ENCODE results near the gene RCSD1. TPM values are rescaled to one million over a fixed set of nuclear protein-coding genes. Genes with fewer than 3 reads are reported as not detected.
"Not testable (repeated sequence)": the region's sequence is repeated elsewhere in the genome, so short reads cannot be mapped to it uniquely, and the experiment has no call there.

Gene RCSD1
- total RNA-seq, 1 donor, result 64.1 TPM

- Histone ChIP-seq H3K4me3 (ENCODE audit: low read length) (no peak overlapping the region), H3K9me3 (ENCODE audit: low read depth, low read length) (no peaks in the 10 kb centered on the region), H3K27me3 (ENCODE audit: insufficient read depth, low read length) (no peaks in the 10 kb centered on the region), H3K4me1 (ENCODE audit: insufficient read depth, low read length) (no peaks in the 10 kb centered on the region)
These were observed 104.8 kb downstream of the RCSD1 start for GRCh38 chr1:167734841-167735240.

- H3K4me1 ChIP-seq (ENCODE audit: insufficient read depth, low read length), result no peaks in the 10 kb centered on the region
- H3K27me3 ChIP-seq (ENCODE audit: insufficient read depth, low read length), result no peaks in the 10 kb centered on the region
- no peak overlapping the region for H3K4me3 ChIP-seq (ENCODE audit: low read length)
- H3K9me3 ChIP-seq (ENCODE audit: low read depth, low read length), result no peaks in the 10 kb centered on the region
These were observed 107.1 kb downstream of the RCSD1 start for GRCh38 chr1:167737169-167737568.

- no peaks in the 10 kb centered on the region for H3K4me1 ChIP-seq (ENCODE audit: insufficient read depth, low read length)
- H3K9me3 ChIP-seq (ENCODE audit: low read depth, low read length), result no peaks in the 10 kb centered on the region
- no peaks in the 10 kb centered on the region for H3K27me3 ChIP-seq (ENCODE audit: insufficient read depth, low read length)
- H3K4me3 ChIP-seq (ENCODE audit: low read length), result no peak overlapping the region
These were observed 108.1 kb downstream of the RCSD1 start for GRCh38 chr1:167738158-167738557.

- Histone ChIP-seq H3K4me3 (ENCODE audit: low read length) (no peak overlapping the region), H3K9me3 (ENCODE audit: low read depth, low read length) (no peaks in the 10 kb centered on the region), H3K4me1 (ENCODE audit: insufficient read depth, low read length) (no peaks in the 10 kb centered on the region), H3K27me3 (ENCODE audit: insufficient read depth, low read length) (no peaks in the 10 kb centered on the region)
These were observed 109.7 kb downstream of the RCSD1 start for GRCh38 chr1:167739752-167740151.

- not testable (repeated sequence) for H3K27me3 ChIP-seq (ENCODE audit: insufficient read depth, low read length); H3K9me3 ChIP-seq (ENCODE audit: low read depth, low read length); H3K4me3 ChIP-seq (ENCODE audit: low read length); H3K4me1 ChIP-seq (ENCODE audit: insufficient read depth, low read length)
These were observed 111.1 kb downstream of the RCSD1 start for GRCh38 chr1:167741103-167741502.

- H3K9me3 ChIP-seq (ENCODE audit: low read depth, low read length); H3K27me3 ChIP-seq (ENCODE audit: insufficient read depth, low read length); H3K4me3 ChIP-seq (ENCODE audit: low read length): not testable (repeated sequence)
- peaks cover 15% of the 10 kb centered on the region for H3K4me1 ChIP-seq (ENCODE audit: insufficient read depth, low read length)
These were observed 112.5 kb downstream of the RCSD1 start for GRCh38 chr1:167742392-167743057.

GRCh38 chr1:167744901-167745300, 114.9 kb downstream of the RCSD1 start:
- H3K9me3 ChIP-seq (ENCODE audit: low read depth, low read length), result no peaks in the 10 kb centered on the region
- H3K27me3 ChIP-seq (ENCODE audit: insufficient read depth, low read length), result no peaks in the 10 kb centered on the region
- H3K4me1 ChIP-seq (ENCODE audit: insufficient read depth, low read length), result peaks cover 16% of the 10 kb centered on the region
- no peak overlapping the region for H3K4me3 ChIP-seq (ENCODE audit: low read length)

- no peaks in the 10 kb centered on the region for H3K27me3 ChIP-seq (ENCODE audit: insufficient read depth, low read length)
- H3K9me3 ChIP-seq (ENCODE audit: low read depth, low read length), result no peaks in the 10 kb centered on the region
- H3K4me1 ChIP-seq (ENCODE audit: insufficient read depth, low read length), result peaks cover 16% of the 10 kb centered on the region
- no peak overlapping the region for H3K4me3 ChIP-seq (ENCODE audit: low read length)
These were observed 116.1 kb downstream of the RCSD1 start for GRCh38 chr1:167746013-167746672.

GRCh38 chr1:167746988-167747655, 117.1 kb downstream of the RCSD1 start:
- Histone ChIP-seq H3K9me3 (ENCODE audit: low read depth, low read length) (no peaks in the 10 kb centered on the region), H3K4me1 (ENCODE audit: insufficient read depth, low read length) (peaks cover 16% of the 10 kb centered on the region), H3K4me3 (ENCODE audit: low read length) (no peak overlapping the region), H3K27me3 (ENCODE audit: insufficient read depth, low read length) (no peaks in the 10 kb centered on the region)

GRCh38 chr1:167747988-167748387, 118.0 kb downstream of the RCSD1 start:
- no peaks in the 10 kb centered on the region for H3K9me3 ChIP-seq (ENCODE audit: low read depth, low read length)
- no peak overlapping the region for H3K4me3 ChIP-seq (ENCODE audit: low read length)
- peaks cover 23% of the 10 kb centered on the region for H3K4me1 ChIP-seq (ENCODE audit: insufficient read depth, low read length)
- no peaks in the 10 kb centered on the region for H3K27me3 ChIP-seq (ENCODE audit: insufficient read depth, low read length)

GRCh38 chr1:167748906-167749305, 118.9 kb downstream of the RCSD1 start:
- Histone ChIP-seq H3K4me3 (ENCODE audit: low read length) (no peak overlapping the region), H3K27me3 (ENCODE audit: insufficient read depth, low read length) (no peaks in the 10 kb centered on the region), H3K4me1 (ENCODE audit: insufficient read depth, low read length) (peaks cover 32% of the 10 kb centered on the region), H3K9me3 (ENCODE audit: low read depth, low read length) (no peaks in the 10 kb centered on the region)

GRCh38 chr1:167749741-167750140, 119.7 kb downstream of the RCSD1 start:
- H3K9me3 ChIP-seq (ENCODE audit: low read depth, low read length), result no peaks in the 10 kb centered on the region
- H3K4me3 ChIP-seq (ENCODE audit: low read length), result no peak overlapping the region
- peaks cover 35% of the 10 kb centered on the region for H3K4me1 ChIP-seq (ENCODE audit: insufficient read depth, low read length)
- H3K27me3 ChIP-seq (ENCODE audit: insufficient read depth, low read length), result no peaks in the 10 kb centered on the region

GRCh38 chr1:167750641-167751040, 120.6 kb downstream of the RCSD1 start:
- no peaks in the 10 kb centered on the region for H3K27me3 ChIP-seq (ENCODE audit: insufficient read depth, low read length)
- no peak overlapping the region for H3K4me3 ChIP-seq (ENCODE audit: low read length)
- H3K9me3 ChIP-seq (ENCODE audit: low read depth, low read length), result no peaks in the 10 kb centered on the region
- peaks cover 35% of the 10 kb centered on the region for H3K4me1 ChIP-seq (ENCODE audit: insufficient read depth, low read length)

- Histone ChIP-seq H3K9me3 (ENCODE audit: low read depth, low read length) (no peaks in the 10 kb centered on the region), H3K27me3 (ENCODE audit: insufficient read depth, low read length) (no peaks in the 10 kb centered on the region), H3K4me3 (ENCODE audit: low read length) (no peak overlapping the region), H3K4me1 (ENCODE audit: insufficient read depth, low read length) (peaks cover 28% of the 10 kb centered on the region)
These were observed 121.6 kb downstream of the RCSD1 start for GRCh38 chr1:167751676-167752075.

GRCh38 chr1:167752219-167752985, 122.4 kb downstream of the RCSD1 start:
- Histone ChIP-seq H3K27me3 (ENCODE audit: insufficient read depth, low read length) (no peaks in the 10 kb centered on the region), H3K9me3 (ENCODE audit: low read depth, low read length) (no peaks in the 10 kb centered on the region), H3K4me3 (ENCODE audit: low read length) (no peak overlapping the region), H3K4me1 (ENCODE audit: insufficient read depth, low read length) (peaks cover 26% of the 10 kb centered on the region)
